HG03432 (cell line): ENCODE data around the gene FLT1.

ENCODE experiments used
- ATAC-seq: cut with Tn5 transposase; IDR thresholded peaks from one replicate; pipeline ENCODE4 v1.9.1; 2021; ENCODE audit warnings: mild to moderate bottlenecking, moderate library complexity; ENCODE audit not compliant: unreplicated experiment

The FLT1 gene

GRCh38 chr13:28394422-28394821 lies 100.5 kb downstream of the FLT1 start:
- no peak for ATAC-seq

DNA sequence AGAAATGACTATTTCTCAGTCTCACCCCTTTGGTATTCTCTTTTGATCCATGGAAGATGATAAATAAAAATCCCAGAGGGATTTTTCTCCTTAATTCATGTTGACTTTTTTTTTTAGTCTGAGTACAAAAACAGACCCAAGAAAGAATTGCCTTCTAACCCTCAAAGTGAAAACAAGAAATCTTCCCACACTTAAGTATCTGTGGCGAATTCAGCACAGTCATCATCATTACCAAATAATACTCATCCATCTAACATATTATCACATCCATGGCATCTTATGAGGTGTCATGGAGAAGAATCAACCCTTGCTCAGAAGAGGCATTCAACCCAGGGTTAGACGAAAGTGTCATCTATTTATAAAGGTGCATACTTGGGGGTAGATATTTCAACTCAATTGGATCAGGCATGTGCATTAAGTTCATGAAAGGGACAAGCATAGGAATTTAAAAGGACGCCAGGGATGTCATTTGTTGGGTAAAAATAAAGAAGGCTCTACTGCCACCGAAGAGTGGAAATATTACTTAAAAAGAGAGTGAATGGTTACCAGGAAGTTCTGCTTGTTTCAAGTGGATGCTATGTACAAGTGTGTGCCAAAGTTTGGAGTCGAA lies 101.9 kb downstream of the FLT1 start:
- ATAC-seq, result no peak

DNA sequence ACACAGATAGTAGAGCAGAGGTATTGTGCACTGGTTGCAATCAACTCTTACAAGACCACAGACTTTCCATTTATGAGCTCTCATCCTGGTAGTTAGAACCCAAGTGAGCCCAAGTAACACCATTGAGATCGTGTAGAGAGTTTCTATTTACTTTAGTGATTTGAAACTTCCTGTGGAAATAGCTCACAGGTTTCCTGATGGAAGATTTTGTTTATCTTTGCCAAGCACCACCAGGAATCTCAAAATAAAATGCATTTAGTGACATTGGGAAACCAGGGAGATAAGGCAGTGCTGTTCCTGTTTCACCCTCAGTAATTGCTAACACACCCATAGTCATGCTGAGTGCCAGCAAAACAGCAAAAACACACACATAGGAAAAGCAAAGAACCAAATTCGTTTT lies 102.5 kb downstream of the FLT1 start:
- ATAC-seq, result no peak

DNA sequence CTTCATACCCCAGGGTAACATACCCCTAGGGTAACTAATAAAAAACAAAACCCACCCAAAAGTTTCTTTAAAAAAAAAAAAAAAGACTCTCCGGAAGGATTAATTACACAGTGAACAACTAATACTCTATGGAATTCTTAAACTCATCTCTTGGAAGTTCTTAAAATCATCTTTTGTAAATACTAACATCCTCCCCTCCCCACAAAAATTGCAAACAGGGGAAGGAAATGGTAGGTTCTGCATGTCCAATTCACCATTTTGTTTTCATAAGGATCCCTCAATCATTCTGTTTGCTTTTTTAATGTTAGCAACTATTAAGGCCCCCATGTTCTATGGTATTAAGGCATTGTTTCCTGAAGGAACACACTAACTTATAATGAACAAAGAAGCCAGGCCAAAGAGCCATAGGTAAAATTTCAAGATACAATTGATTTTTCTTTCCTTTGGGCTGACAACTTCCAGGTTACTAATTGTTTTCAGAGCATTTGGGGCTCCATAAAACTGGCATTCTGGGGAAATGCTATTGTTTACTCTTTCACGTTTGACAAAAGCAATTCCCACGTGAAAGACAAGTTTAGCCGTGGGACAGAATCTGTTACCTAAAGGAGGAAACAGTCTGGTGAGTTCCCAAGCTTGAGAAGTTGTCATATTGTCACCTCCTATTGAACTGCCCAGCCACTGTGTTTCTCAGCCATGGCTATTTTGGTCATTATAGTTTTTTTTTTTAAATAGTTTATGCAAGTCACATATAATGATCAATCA lies 107.0 kb downstream of the FLT1 start:
- no peak for ATAC-seq

DNA sequence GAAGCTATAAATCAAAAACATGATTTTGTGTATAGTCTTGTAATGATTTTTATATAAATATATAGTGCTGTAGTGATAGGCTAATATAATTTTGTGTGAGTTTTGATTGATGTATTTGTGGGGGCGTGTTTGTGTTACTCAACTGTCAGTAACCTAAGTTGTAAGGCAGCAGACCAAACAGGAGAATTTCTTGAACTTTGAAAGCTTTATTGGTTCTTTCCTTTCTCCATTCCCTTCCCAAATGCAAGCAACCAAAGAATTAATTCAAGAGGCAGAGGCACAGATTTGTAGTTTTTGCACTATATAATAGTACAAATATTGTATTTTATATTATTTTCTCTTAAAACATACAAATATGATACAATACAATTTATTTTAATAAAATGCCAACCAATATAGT lies 109.6 kb downstream of the FLT1 start:
- no peak for ATAC-seq

DNA sequence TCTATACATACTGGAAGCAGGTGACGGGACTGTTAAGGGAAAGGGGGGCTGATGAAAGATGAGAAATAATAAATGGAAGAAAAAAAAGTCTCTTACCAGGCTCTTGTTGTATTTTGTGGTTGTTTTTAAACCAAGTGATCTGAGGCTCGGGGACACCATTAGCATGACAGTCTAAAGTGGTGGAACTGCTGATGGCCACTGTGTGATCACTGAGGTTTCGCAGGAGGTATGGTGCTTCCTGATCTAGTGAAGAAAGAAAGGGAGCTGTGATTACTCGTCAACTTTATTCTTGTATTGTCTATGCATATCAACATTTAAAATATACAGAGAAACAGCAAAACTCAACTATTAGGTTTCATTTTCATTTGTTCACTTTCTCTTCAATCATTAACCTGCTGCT lies 110.1 kb downstream of the FLT1 start:
- no peak for ATAC-seq

GRCh38 chr13:28380319-28380718 lies 114.6 kb downstream of the FLT1 start:
- no peak for ATAC-seq

DNA sequence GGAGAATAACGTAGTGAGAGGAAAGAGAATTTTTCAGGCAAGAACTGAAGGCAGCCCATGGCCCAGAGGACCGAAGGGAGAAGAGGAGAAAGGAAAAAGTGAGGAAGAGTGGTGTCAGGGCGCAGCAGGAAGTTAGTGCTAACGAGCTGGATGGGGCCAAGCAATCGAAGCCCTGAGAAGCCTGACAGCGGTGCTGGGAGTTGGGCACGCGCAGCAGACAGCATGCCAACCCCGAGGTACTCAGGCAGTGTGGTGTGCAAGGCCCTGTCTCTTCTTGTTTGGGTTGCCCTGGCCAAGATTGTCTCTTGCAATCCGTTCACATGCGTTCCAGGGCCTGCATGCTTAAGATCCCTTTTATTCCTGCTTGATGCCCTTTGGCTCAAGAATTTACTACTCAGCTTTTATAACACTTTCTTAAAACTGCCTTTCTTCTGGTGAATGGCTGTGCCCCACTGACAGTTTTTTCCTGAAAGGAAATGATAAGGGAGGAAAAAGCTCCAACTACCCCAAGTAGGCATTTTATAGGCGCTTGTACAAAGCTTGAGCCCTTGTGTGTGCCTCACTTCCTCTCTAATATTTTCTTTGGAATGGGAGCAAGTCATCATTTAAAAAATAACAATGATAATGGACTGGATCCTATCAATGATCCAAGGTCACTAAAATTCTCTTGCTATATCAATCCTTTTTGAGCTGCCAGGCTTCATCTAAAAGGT lies 115.4 kb downstream of the FLT1 start:
- ATAC-seq, result no peak

- ATAC-seq, result no peak
Observed at GRCh38 chr13:28376604-28377003, 118.3 kb downstream of the FLT1 start.

DNA sequence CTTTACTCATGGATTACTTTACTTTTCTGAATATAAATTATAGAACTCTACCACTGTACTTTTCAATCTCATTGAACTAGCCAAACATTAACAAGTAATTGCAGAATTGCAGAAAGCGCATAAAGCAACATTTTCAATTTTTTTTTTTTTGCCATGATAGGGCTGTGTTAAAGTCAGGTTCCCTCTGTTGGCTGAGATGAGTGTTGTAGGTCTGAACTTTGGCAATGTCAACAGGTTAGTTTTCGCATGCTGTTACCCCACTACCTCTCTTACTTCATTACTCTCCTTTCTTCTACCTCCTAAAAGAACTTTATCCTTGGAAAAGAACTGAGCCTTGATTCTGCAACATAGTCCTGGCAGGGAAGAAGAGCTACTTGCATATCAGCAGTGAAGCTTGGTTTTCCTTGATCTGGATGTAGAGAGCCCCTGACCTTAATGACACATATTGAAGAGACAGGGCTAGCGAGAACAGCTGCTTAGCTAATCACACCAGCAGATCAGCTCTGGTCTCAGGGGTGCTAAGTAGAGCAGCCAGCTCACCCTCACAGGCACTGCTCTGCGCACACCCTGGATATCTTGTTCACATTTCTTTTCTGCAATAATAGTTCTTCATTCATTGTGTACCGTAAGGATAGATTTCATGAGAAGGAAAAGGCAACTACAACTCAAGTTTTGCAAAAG lies 119.5 kb downstream of the FLT1 start:
- ATAC-seq, result no peak

GRCh38 chr13:28373810-28374209 lies 121.1 kb downstream of the FLT1 start:
- no peak for ATAC-seq

GRCh38 chr13:28370448-28370847 lies 124.5 kb downstream of the FLT1 start:
- ATAC-seq, result no peak

GRCh38 chr13:28358708-28359107 lies 136.2 kb downstream of the FLT1 start:
- no peak for ATAC-seq

GRCh38 chr13:28357911-28358433 lies 137.0 kb downstream of the FLT1 start:
- no peak for ATAC-seq

GRCh38 chr13:28357247-28357825 lies 137.6 kb downstream of the FLT1 start:
- ATAC-seq, result no peak

- no peak for ATAC-seq
Observed at GRCh38 chr13:28356561-28357021, 138.3 kb downstream of the FLT1 start.

DNA sequence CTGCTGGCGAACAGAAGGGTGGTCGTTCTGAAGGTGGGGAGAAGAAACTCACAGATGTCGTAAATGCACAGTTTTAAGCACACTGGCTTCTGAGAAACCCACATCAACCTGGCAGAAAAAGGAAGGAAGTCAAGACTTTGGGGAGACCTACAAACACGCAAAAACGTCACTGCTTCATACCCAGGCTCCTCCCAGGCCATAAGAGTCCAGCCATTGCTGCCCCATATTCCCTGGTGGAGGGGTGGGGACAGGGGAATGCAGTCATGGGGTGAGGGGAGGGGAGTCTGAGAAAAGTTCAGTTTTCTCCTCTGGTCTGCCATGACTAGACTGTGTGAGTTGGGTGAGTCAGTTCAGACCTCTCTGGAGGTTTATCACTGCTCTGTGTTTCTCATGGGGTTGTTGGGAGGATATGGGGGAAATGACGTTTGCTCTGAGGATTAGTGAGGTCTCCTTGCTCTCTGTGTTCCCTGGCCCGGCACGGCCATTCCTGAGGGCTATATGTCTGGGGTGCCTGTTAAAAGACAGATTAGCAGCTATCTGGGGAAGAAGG lies 139.0 kb downstream of the FLT1 start:
- ATAC-seq, result no peak

- no peak for ATAC-seq
Observed at GRCh38 chr13:28355046-28355821, 139.7 kb downstream of the FLT1 start.

DNA sequence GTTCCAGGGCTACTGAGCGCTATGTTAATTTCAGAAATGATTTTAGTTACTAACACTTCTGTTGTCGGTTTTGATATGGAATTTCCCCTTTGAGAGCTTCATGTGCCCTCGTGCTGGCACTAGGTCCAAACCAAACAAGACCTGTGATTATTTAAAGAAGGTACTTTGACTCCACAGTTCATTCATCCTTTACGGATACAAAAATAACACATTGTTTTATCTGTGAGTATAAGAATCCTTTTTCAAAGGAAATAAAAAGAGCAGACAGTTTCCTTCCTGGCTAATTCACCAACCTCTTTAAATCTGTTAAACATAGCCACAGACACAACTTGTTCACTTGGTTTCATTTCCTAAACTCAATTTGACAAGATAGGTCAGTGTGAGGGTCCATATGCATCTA lies 141.2 kb downstream of the FLT1 start:
- ATAC-seq, result no peak
